ENCODE measurements around the gene SDR9C7.
"Not testable (repeated sequence)": the region's sequence is repeated elsewhere in the genome, so short reads cannot be mapped to it uniquely, and the experiment has no call there.

SDR9C7 gene

GRCh38 chr12:56951582-56952339, 17.6 kb upstream of the SDR9C7 start:
- no peak for DNase-seq

- no peak for DNase-seq
Measured at GRCh38 chr12:56948881-56949280, 14.7 kb upstream of the SDR9C7 start.

- no peak for DNase-seq
Measured at GRCh38 chr12:56948457-56948777, 14.2 kb upstream of the SDR9C7 start.

GRCh38 chr12:56947633-56948456, 13.6 kb upstream of the SDR9C7 start:
- no peak for DNase-seq

GRCh38 chr12:56943878-56944277, 9.7 kb upstream of the SDR9C7 start:
- DNase-seq, result no peak

- DNase-seq, result not testable (repeated sequence)
Measured at GRCh38 chr12:56943374-56943773, 9.2 kb upstream of the SDR9C7 start.

GRCh38 chr12:56941299-56942017, 7.2 kb upstream of the SDR9C7 start:
- DNase-seq, result no peak

GRCh38 chr12:56940942-56941298, 6.7 kb upstream of the SDR9C7 start:
- DNase-seq, result not testable (repeated sequence)

- no peak for DNase-seq
Measured at GRCh38 chr12:56935752-56936151, 1.5 kb upstream of the SDR9C7 start.

- DNase-seq, result no peak
Measured at GRCh38 chr12:56935157-56935556, 949 bp upstream of the SDR9C7 start.

- DNase-seq, result no peak
Measured at GRCh38 chr12:56932867-56933266, 1.3 kb downstream of the SDR9C7 start.

GRCh38 chr12:56932146-56932545, 2.1 kb downstream of the SDR9C7 start:
- DNase-seq, result no peak

GRCh38 chr12:56931474-56931978, 2.7 kb downstream of the SDR9C7 start:
- no peak for DNase-seq

GRCh38 chr12:56930241-56930640, 4.0 kb downstream of the SDR9C7 start:
- no peak for DNase-seq

- DNase-seq, result no peak
Measured at GRCh38 chr12:56929780-56930179, 4.4 kb downstream of the SDR9C7 start.

GRCh38 chr12:56928262-56928661, 5.9 kb downstream of the SDR9C7 start:
- no peak for DNase-seq

- DNase-seq, result no peak
Measured at GRCh38 chr12:56927281-56927680, 6.9 kb downstream of the SDR9C7 start.

GRCh38 chr12:56922031-56922430, 12.2 kb downstream of the SDR9C7 start:
- DNase-seq, result no peak

- no peak for DNase-seq
Measured at GRCh38 chr12:56921346-56921745, 12.9 kb downstream of the SDR9C7 start.

GRCh38 chr12:56918139-56918538, 16.1 kb downstream of the SDR9C7 start:
- DNase-seq, result not testable (repeated sequence)

- no peak for DNase-seq
Measured at GRCh38 chr12:56916996-56917333, 17.2 kb downstream of the SDR9C7 start.

GRCh38 chr12:56916296-56916995, 17.8 kb downstream of the SDR9C7 start:
- no peak for DNase-seq

GRCh38 chr12:56914724-56915123, 19.5 kb downstream of the SDR9C7 start:
- no peak for DNase-seq

All from activated CD4-positive, CD25-positive, alpha-beta regulatory T cell (primary cell).